ENCODE data around the gene MVB12B.

The MVB12B gene

DNA sequence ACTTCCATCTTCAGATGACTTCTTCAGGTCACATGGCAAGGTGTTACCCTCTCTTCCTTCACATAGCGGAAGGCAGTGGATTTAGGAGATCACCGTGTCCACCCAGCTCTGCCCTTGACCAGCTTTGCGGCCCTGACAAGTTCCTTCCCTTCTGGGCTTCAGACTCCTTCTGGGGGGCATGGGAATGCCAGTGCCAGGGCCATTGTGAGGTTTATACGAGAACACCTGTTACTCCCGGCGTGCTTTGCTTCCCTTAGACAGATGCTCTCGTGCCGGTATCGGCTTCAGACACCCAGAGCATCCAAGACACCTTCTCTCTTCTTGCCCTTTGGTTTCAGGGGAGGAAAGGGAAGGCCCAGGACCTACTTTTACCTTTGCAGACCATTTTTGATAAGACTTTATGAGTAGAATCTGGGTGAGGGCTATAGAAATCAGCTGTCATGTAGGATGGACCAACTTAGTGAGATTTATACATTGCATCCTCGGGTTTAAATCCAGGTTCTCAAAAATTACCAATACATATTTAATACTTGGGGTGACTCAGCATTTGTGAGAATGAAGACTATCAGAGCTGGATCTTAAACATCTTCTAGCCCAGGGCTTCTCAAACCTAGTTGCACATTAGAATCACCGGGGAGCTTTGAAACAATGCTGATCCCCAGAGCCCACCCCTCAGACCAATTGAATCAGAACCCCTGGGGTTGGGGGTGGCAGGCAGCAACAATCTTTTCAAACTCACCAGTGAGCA is 138.2 kb downstream of the MVB12B start:
- Histone ChIP-seq H3K4me2 (ENCODE audit: low read depth, low read length, poor library complexity, severe bottlenecking) (no peak overlapping the region), H3K9me2 (replicated peaks; ENCODE audit: insufficient read depth, low read length) (no peaks in the 10 kb centered on the region), H3K9ac (ENCODE audit: low read length) (no peak overlapping the region), H3K36me3 (ENCODE audit: low read length) (no peaks in the 10 kb centered on the region), H3K4me3 (ENCODE audit: insufficient read depth, low read length, poor library complexity, severe bottlenecking) (no peak overlapping the region), H3K27ac (ENCODE audit: low read depth, low read length) (no peak overlapping the region), H3K9me3 (ENCODE audit: insufficient read depth, low read length) (no peaks in the 10 kb centered on the region), H3K79me2 (ENCODE audit: insufficient read depth, low read length) (no peaks in the 10 kb centered on the region), H3F3A (ENCODE audit: insufficient read depth) (no peaks in the 10 kb centered on the region), H3K27me3 (ENCODE audit: low read length) (no peaks in the 10 kb centered on the region), H4K20me1 (ENCODE audit: low read depth, low read length) (no peaks in the 10 kb centered on the region), H2AFZ (ENCODE audit: low read depth, low read length, severe bottlenecking) (no peak overlapping the region)
- TF ChIP-seq, protein P1, sequence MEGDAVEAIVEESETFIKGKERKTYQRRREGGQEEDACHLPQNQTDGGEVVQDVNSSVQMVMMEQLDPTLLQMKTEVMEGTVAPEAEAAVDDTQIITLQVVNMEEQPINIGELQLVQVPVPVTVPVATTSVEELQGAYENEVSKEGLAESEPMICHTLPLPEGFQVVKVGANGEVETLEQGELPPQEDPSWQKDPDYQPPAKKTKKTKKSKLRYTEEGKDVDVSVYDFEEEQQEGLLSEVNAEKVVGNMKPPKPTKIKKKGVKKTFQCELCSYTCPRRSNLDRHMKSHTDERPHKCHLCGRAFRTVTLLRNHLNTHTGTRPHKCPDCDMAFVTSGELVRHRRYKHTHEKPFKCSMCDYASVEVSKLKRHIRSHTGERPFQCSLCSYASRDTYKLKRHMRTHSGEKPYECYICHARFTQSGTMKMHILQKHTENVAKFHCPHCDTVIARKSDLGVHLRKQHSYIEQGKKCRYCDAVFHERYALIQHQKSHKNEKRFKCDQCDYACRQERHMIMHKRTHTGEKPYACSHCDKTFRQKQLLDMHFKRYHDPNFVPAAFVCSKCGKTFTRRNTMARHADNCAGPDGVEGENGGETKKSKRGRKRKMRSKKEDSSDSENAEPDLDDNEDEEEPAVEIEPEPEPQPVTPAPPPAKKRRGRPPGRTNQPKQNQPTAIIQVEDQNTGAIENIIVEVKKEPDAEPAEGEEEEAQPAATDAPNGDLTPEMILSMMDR (IDR thresholded peaks at IDR 0.05; ENCODE audit: insufficient read depth, low read length, poor library complexity, severe bottlenecking) = no peak
- no peak for TF ChIP-seq EZH2phosphoT487 (conservative IDR thresholded peaks at IDR 0.05; ENCODE audit: low read length)

DNA sequence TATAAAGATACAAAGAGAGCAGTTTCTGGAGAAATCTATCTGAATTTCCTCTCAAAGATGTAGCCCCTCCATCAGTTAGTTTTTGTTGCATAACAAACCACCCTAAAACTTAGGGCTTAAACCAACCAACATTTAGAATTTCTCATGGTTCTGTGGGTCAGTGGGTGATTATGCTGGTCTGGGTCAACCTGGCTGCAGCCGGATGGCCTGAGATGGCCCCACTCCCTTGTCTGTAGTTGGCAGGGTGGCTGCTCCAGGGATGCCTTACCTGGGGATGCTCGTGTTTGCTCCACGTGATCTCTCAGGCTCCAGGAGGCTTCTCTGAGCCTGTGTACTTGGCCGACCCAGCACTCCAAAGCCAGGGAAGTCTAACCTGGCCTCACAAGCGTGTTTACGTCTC is 139.3 kb downstream of the MVB12B start:
- Histone ChIP-seq H3K4me2 (ENCODE audit: low read depth, low read length, poor library complexity, severe bottlenecking) (no peak overlapping the region), H3K36me3 (ENCODE audit: low read length) (no peaks in the 10 kb centered on the region), H4K20me1 (ENCODE audit: low read depth, low read length) (no peaks in the 10 kb centered on the region), H3K79me2 (ENCODE audit: insufficient read depth, low read length) (no peaks in the 10 kb centered on the region), H3K27me3 (ENCODE audit: low read length) (no peaks in the 10 kb centered on the region), H3K4me3 (ENCODE audit: insufficient read depth, low read length, poor library complexity, severe bottlenecking) (no peak overlapping the region), H2AFZ (ENCODE audit: low read depth, low read length, severe bottlenecking) (no peak overlapping the region), H3F3A (ENCODE audit: insufficient read depth) (no peaks in the 10 kb centered on the region), H3K9ac (ENCODE audit: low read length) (no peak overlapping the region), H3K9me3 (ENCODE audit: insufficient read depth, low read length) (no peaks in the 10 kb centered on the region), H3K9me2 (replicated peaks; ENCODE audit: insufficient read depth, low read length) (no peaks in the 10 kb centered on the region), H3K27ac (ENCODE audit: low read depth, low read length) (no peak overlapping the region)
- TF ChIP-seq, protein P1 (IDR thresholded peaks at IDR 0.05; ENCODE audit: insufficient read depth, low read length, poor library complexity, severe bottlenecking) = no peak
- TF ChIP-seq EZH2phosphoT487 (conservative IDR thresholded peaks at IDR 0.05; ENCODE audit: low read length) = no peak

DNA sequence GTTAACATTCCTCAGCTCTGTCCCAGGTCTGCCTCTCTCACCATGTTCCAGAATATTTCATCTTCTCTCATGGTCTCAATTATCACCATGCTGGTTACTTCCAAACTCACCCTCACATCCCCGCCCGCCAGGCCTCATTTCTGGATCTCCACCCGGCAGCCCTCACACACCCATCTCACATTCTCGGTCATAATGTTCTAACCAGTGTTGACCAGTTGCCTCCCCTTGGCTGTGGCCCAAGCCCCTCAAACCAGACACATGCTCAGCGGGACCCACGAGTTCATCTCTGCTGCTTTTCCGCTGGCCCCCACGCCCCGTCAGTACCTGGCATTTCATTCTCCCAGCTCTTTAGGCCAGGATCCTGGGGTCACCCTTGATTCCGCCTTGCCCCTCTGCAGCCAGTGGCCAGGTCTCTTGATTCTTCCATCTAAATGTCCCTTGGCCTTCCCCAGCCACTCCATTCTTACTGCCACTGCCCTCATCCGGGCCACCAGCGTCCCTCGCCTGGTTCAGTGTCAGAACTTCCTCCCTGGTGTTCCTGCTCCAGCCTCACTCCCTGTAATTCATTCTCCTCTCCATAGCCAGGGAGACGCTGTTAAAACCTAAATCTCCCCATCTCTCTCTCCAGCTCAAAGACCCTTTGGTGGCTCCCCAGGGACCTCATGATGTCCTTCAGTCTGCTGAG is 141.7 kb downstream of the MVB12B start:
- no peaks in the 10 kb centered on the region for H3F3A ChIP-seq (ENCODE audit: insufficient read depth)
- H3K9me3 ChIP-seq (ENCODE audit: insufficient read depth, low read length) = no peaks in the 10 kb centered on the region
- no peaks in the 10 kb centered on the region for H3K9me2 ChIP-seq (replicated peaks; ENCODE audit: insufficient read depth, low read length)
- H3K9ac ChIP-seq (ENCODE audit: low read length) = no peak overlapping the region
- H3K79me2 ChIP-seq (ENCODE audit: insufficient read depth, low read length) = no peaks in the 10 kb centered on the region
- no peak overlapping the region for H3K4me2 ChIP-seq (ENCODE audit: low read depth, low read length, poor library complexity, severe bottlenecking)
- no peaks in the 10 kb centered on the region for H4K20me1 ChIP-seq (ENCODE audit: low read depth, low read length)
- H3K4me3 ChIP-seq (ENCODE audit: insufficient read depth, low read length, poor library complexity, severe bottlenecking) = no peak overlapping the region
- TF ChIP-seq EZH2phosphoT487 (conservative IDR thresholded peaks at IDR 0.05; ENCODE audit: low read length) = no peak
- TF ChIP-seq, protein P1 (IDR thresholded peaks at IDR 0.05; ENCODE audit: insufficient read depth, low read length, poor library complexity, severe bottlenecking) = no peak
- no peaks in the 10 kb centered on the region for H3K36me3 ChIP-seq (ENCODE audit: low read length)
- H3K27ac ChIP-seq (ENCODE audit: low read depth, low read length) = no peak overlapping the region
- no peak overlapping the region for H2AFZ ChIP-seq (ENCODE audit: low read depth, low read length, severe bottlenecking)
- H3K27me3 ChIP-seq (ENCODE audit: low read length) = no peaks in the 10 kb centered on the region

Data from SU-DHL-6 (cell line).